Measurements from ENCODE around the gene KCNJ9. TPM values are rescaled to one million over a fixed set of nuclear protein-coding genes. Genes with fewer than 3 reads are reported as not detected.

Gene KCNJ9
- total RNA-seq, 2 donors from 2014 or later = not detected

DNA sequence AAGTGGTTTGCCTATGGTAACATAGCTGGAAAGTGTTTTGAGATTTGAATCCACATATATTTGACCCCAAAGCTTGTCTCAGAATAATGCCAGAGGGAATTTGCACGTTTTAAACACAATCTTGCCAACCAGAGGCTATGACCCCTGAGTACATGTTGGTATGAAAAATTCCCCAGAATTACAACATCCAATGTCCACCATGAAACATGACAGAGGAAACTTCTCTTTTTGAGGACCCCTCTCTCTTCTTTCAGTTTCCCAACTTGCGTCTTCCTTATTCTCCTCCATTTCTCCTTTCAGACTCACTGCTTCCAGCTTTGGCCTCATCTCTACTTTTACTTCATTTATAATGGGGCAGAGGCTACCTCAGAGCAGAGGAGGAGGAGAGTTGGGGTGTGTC is 5.5 kb upstream of the KCNJ9 start:
- H3K36me3 ChIP-seq (replicated peaks in 1 of 2; ENCODE audit: insufficient read depth in 1 of 2, low read depth in 2 of 2) = no peaks in the 10 kb centered on the region
- no peaks in the 10 kb centered on the region for H3K9me3 ChIP-seq
- 39 to 46% methylated on average over 2 of the region's 2 CpGs for WGBS, 2 donors
- intact Hi-C loops (cut with DNase I) = no loop called here
- ATAC-seq (no peak), DNase-seq (no peak)
- TF ChIP-seq, protein P1, sequence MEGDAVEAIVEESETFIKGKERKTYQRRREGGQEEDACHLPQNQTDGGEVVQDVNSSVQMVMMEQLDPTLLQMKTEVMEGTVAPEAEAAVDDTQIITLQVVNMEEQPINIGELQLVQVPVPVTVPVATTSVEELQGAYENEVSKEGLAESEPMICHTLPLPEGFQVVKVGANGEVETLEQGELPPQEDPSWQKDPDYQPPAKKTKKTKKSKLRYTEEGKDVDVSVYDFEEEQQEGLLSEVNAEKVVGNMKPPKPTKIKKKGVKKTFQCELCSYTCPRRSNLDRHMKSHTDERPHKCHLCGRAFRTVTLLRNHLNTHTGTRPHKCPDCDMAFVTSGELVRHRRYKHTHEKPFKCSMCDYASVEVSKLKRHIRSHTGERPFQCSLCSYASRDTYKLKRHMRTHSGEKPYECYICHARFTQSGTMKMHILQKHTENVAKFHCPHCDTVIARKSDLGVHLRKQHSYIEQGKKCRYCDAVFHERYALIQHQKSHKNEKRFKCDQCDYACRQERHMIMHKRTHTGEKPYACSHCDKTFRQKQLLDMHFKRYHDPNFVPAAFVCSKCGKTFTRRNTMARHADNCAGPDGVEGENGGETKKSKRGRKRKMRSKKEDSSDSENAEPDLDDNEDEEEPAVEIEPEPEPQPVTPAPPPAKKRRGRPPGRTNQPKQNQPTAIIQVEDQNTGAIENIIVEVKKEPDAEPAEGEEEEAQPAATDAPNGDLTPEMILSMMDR (IDR thresholded peaks at IDR 0.05) = no peak
- TF ChIP-seq POLR2A (IDR thresholded peaks at IDR 0.05) = no peak
- no peak overlapping the region for H3K4me3 ChIP-seq
- H3K4me1 ChIP-seq = peaks cover 2% of the 10 kb centered on the region
- H3K27me3 ChIP-seq = peaks cover 0 to 5% of the 10 kb centered on the region in 2 donors
- H3K27ac ChIP-seq = no peak overlapping the region

GRCh38 chr1:160076295-160076694 is 5.0 kb upstream of the KCNJ9 start:
- Histone ChIP-seq H3K9me3 (no peaks in the 10 kb centered on the region), H3K4me3 (no peak overlapping the region), H3K27me3 (peaks cover 0 to 10% of the 10 kb centered on the region in 2 donors), H3K36me3 (replicated peaks in 1 of 2; ENCODE audit: insufficient read depth in 1 of 2, low read depth in 2 of 2) (no peaks in the 10 kb centered on the region), H3K27ac (no peak overlapping the region), H3K4me1 (no peaks in the 10 kb centered on the region)
- TF ChIP-seq POLR2A (IDR thresholded peaks at IDR 0.05) = no peak
- TF ChIP-seq, protein P1 (IDR thresholded peaks at IDR 0.05) = no peak
- WGBS, 2 donors = 68 to 80% methylated on average over 3 of the region's 3 CpGs
- intact Hi-C loops (cut with DNase I) = no loop called here
- DNase-seq (no peak), ATAC-seq (no peak)

- intact Hi-C loops (cut with DNase I) = no loop called here
- H3K27ac ChIP-seq = no peak overlapping the region
- no peaks in the 10 kb centered on the region for H3K36me3 ChIP-seq (replicated peaks in 1 of 2; ENCODE audit: insufficient read depth in 1 of 2, low read depth in 2 of 2)
- H3K4me1 ChIP-seq = no peaks in the 10 kb centered on the region
- TF ChIP-seq, protein P1 (IDR thresholded peaks at IDR 0.05) = no peak
- no peak for TF ChIP-seq POLR2A (IDR thresholded peaks at IDR 0.05)
- H3K4me3 ChIP-seq = no peak overlapping the region
- peaks cover 0 to 14% of the 10 kb centered on the region in 2 donors for H3K27me3 ChIP-seq
- ATAC-seq = no peak
- no peaks in the 10 kb centered on the region for H3K9me3 ChIP-seq
- DNase-seq = no peak
These were observed 3.9 kb upstream of the KCNJ9 start for GRCh38 chr1:160077486-160077885.

GRCh38 chr1:160078512-160079195 is 2.7 kb upstream of the KCNJ9 start:
- 13 to 16% methylated on average over 8 of the region's 8 CpGs for WGBS, 2 donors
- ATAC-seq (peak; percentile 62), DNase-seq (peak in 3 of 4 donors; percentile 53 to 66 (median 59))
- Histone ChIP-seq H3K36me3 (replicated peaks in 1 of 2; ENCODE audit: insufficient read depth in 1 of 2, low read depth in 2 of 2) (no peaks in the 10 kb centered on the region), H3K27me3 (peaks cover 0 to 14% of the 10 kb centered on the region in 2 donors), H3K4me3 (no peak overlapping the region), H3K27ac (no peak overlapping the region), H3K4me1 (peaks cover 6% of the 10 kb centered on the region), H3K9me3 (no peaks in the 10 kb centered on the region)
- TF ChIP-seq, protein P1 (IDR thresholded peaks at IDR 0.05) = peak; percentile 43 to 69 (median 61)
- TF ChIP-seq POLR2A (IDR thresholded peaks at IDR 0.05) = no peak
- intact Hi-C loops (cut with DNase I) = no loop called here

- WGBS, 2 donors = 41 to 56% methylated on average over 4 of the region's 4 CpGs
- DNase-seq (no peak), ATAC-seq (no peak)
- H3K36me3 ChIP-seq (replicated peaks in 1 of 2; ENCODE audit: insufficient read depth in 1 of 2, low read depth in 2 of 2) = no peaks in the 10 kb centered on the region
- H3K27ac ChIP-seq = no peak overlapping the region
- intact Hi-C loops (cut with DNase I) = no loop called here
- H3K27me3 ChIP-seq = peaks cover 0 to 14% of the 10 kb centered on the region in 2 donors
- no peak overlapping the region for H3K4me3 ChIP-seq
- no peaks in the 10 kb centered on the region for H3K9me3 ChIP-seq
- TF ChIP-seq, protein P1 (IDR thresholded peaks at IDR 0.05) = no peak
- H3K4me1 ChIP-seq = peaks cover 14% of the 10 kb centered on the region
These were observed 1.9 kb upstream of the KCNJ9 start for GRCh38 chr1:160079448-160079847.
